Ovary (tissue), 3 donors: ENCODE measurements around the gene PADI2.

ENCODE experiments used
- CTCF ChIP-seq, 3 donors: fragments of 450-650 bp in 2 of 3; fragments of 200-600 bp in 1 of 3; IDR thresholded peaks; one replicate each; pipeline versions ENCODE4 v1.5.1 to v1.8.0; 2016 to 2022; ENCODE audit warnings: antibody characterized with exemption in 3 of 3, mild to moderate bottlenecking in 1 of 3
- EP300 ChIP-seq: sonication (generic); formaldehyde crosslinking; IDR thresholded peaks from one replicate; pipeline ENCODE4 v1.6.1; 2017; ENCODE audit warnings: antibody characterized with exemption
- POLR2A ChIP-seq: fragments of 450-650 bp; IDR thresholded peaks from one replicate; pipeline ENCODE4 v1.6.1; 2017; ENCODE audit warnings: antibody characterized with exemption, mild to moderate bottlenecking, moderate library complexity
- donor health status: DM: no; HTN: no; CAD: no.

- no peak for TF ChIP-seq CTCF (IDR thresholded peaks at IDR 0.05)
- no peak for TF ChIP-seq EP300
- no peak for TF ChIP-seq POLR2A
Observed at GRCh38 chr1:17163789-17164666, 44.8 kb upstream of the PADI2 start.
